ENCODE results near the gene RINL.
"Not testable (repeated sequence)": the region's sequence is repeated elsewhere in the genome, so short reads cannot be mapped to it uniquely, and the experiment has no call there.

The RINL gene

DNA sequence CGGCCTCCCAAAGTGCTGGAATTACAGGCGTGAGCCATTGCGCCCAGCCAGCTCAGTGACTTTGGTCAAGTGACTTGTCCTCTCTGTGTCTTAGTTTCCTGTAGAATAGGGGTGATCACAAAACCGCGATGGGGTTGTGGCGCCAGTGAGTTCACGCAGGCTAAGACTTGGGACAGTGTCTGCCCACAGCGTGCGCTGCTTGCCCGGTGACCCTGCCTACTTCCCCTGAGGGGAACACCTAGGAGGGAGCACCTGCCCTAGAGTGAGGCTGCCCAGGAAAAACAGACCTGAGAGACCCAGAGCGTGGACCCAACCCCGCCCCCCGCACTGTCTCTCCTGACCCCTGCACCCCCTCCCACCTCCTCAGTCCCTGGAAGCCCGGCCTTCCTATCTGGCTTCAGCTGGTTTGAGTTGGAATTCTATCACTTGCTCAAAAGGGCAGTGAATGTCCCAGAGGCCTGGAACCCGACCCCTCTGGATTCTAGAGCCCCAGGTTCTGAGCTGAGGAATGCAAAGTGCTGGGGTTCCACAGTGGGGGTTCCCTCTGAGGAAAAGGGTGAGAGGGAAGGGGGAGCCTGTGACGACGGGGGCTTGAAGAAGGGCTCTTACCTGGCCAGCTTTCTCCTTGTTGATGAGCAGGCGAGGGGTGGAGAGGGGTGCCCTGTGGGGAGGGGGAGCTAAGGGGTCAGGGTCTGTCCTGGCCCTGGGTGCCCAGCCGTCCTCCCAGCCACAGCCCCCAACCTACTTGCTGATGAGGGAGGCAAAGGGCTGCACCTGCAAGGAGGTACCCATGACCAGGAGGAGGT, 2.2 kb upstream of the RINL start:
- Histone ChIP-seq H3K27ac (peak overlapping the region in 1 of 21 experiments; percentile 39), H3K4me3 (no peak overlapping the region)

DNA sequence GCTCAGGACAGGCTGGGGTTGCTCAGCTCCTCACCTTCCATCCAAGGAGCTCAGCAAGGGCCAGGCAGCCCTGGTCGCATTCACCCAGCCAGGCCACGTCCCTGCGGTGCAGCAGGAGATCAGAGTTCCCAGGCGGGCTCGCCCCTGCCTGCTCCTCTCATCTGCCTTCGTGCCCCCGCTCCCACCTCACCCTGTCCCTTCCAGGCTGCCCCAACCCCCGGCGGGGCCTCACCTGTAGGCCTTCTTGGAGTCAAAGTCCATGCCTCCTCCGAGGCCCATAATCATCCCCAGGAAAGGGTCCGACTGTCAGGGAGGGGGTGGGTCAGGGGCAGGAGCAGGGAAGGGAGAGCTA, 1.3 kb upstream of the RINL start:
- no peak overlapping the region for H3K4me3 ChIP-seq
- peak overlapping the region in 10 of 21 experiments; percentile 26 to 97 (median 82) for H3K27ac ChIP-seq

DNA sequence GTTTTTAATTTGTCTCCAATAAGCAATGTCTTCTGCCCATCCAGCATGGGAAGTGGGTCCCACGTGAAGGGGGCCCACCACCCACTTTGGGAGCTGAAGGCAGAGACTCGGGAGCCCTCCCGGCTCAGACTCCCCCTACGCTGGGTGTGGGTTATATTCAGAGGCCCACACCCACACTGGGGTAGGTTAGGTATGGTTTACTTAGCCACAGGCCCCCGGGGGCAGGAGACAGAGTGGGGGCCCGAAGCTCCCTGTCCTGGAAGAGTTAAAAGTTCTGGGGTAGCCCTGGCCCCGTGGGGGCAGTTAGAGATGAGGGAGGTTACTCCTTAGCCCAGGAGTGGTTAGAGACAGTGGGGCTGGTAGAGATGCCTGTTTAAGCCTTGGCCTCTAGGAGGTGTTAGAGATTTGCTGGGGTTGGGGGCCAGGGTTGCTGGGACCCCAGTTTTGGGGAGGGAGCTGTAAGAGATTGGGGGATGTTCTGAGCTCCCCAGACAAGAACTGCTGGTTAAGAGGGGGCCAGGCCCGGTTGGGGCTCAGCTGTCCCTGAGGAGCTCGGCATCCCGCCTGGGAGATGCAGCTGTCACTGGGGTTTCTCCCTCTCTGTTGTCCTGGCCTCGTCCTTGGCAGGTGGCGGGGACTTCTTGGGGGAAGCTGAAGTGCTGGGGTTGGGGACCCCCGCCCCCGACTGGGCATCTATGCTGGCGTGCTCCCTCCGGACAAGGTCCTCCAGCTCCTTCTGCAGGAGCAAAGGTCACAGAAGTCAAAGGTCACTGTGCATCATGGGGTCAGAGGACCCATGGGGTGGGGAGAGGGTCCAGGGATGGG, 712 bp upstream of the RINL start:
- Histone ChIP-seq H3K4me3 (no peak overlapping the region), H3K27ac (peak overlapping the region in 20 of 21 experiments; percentile 48 to 97 (median 81))

DNA sequence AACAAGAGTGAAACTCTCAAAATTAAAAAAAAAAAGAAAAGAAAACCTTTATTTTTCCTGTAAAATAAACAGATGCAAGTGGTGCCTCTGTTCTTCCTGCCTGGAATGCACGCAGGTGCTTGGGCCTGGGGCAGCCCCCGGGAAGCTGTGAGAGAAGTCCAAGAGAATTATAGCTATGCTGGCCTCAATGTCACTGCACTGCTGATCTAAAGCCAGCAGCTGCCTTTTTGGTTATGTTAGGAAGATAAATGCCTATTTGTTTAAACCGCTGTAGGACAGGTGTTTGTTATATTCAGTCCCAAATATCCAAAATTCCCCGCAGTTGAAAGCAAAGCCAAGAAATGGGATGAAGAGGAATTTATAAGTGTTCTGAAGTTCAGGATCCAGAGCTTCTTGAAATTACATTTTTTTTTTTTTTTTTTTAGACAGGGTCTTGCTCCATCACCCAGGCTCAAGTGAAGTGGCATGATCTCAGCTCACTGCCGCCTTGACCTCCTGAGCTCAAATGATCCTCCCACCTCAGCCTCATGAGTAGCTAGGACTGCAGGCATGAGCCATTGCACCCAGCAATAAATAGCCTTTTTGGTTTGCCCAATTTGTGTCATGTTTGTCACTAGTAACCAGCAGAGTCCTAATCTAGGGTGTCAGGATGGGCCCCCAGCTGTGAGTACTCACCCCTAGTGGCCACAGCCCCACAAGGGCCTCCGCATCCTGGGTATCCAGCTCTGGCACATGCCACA, 2.2 kb downstream of the RINL start:
- Histone ChIP-seq H3K4me3 (no peak overlapping the region), H3K27ac (no peak overlapping the region)

DNA sequence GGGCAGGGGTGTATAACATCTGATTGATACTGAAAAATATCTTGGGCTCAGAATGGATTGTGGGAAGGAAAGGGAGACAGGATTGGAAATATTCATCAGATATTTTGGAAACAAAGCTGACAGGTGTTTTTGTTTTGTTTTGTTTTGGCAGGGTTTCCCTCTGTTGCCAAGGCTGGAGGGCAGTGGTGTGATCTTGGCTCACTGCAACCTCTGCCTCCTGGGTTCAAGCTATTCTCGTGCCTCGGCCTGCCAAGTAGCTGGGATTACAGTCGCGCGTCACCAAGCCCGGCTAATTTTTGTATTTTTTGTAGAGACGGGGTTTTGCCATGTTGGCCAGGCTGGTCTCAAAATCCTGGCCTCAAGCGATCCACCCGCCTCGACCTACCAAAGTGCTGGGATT, 4.7 kb downstream of the RINL start:
- peak overlapping the region in 4 of 21 experiments; percentile 11 to 57 (median 34) for H3K27ac ChIP-seq

DNA sequence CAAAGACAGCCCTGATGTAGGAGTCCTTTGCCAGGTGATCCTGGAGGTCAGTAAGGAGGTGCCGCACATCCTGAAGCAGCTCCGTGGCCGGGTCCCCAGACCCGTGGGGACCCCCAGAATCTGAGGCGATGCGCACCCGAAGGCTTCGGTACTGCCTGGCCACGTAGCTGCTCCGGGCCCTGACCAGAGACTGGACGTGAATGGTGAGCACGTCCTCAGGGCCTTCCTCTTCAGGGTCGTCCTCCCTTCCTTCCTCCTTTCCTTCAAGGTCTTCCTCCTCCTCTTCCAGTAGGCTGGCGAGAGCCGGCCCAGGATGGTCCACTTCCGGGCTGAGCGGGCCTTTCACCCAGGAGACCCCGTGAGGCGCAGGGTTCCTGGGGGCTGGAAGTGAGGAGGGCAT, 7.5 kb downstream of the RINL start:
- H3K27ac ChIP-seq, result peak overlapping the region in 7 of 21 experiments; percentile 55 to 85 (median 78)

More for the DNA sequence above, 4.7 kb downstream of the RINL start:
- not testable (repeated sequence) for H3K4me3 ChIP-seq

DNA sequence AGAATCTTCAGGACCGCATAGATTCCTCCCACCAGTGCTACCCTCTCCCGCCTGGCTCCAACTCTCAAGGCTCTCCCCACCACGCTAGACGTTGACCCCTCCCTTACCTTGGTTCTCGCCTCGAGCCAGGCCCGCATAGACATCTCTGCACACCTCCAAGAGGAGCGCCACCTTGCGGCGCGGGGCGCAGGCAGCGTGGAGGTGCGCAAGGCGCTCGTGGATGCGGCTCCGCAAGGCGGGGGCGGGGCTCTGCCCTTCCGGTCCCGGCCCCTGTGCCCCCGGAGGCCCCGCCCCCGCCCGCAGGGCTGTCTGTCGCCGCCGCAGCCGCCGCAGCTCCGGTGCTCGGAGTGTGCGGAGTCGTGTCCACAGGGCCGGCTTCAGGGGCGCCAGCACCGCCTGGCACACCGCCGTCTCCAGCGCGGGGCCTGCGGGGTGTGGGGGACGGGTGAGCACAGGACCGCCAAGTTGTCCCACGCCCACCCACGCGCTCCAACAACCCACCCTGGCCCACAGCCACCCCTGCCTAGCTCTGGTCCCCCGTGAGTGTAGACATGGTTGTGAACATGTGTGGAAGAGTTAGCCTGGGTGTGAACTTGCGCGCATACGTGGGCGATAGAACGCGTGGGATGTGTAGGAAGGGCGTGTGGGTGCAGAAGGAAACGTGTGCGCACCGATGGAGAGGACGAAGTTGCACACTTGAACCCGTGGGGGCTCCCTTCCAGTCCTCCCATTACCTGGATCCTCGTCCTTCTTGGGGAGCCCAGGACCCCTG, 8.1 kb downstream of the RINL start:
- H3K27ac ChIP-seq, result peak overlapping the region in 17 of 21 experiments; percentile 9 to 85 (median 63)
- H3K4me3 ChIP-seq, result peak overlapping the region; percentile 14 to 52 (median 32)

More for the DNA sequence above, 7.5 kb downstream of the RINL start:
- H3K4me3 ChIP-seq, result peak overlapping the region in 1 of 7 experiments; percentile 32

DNA sequence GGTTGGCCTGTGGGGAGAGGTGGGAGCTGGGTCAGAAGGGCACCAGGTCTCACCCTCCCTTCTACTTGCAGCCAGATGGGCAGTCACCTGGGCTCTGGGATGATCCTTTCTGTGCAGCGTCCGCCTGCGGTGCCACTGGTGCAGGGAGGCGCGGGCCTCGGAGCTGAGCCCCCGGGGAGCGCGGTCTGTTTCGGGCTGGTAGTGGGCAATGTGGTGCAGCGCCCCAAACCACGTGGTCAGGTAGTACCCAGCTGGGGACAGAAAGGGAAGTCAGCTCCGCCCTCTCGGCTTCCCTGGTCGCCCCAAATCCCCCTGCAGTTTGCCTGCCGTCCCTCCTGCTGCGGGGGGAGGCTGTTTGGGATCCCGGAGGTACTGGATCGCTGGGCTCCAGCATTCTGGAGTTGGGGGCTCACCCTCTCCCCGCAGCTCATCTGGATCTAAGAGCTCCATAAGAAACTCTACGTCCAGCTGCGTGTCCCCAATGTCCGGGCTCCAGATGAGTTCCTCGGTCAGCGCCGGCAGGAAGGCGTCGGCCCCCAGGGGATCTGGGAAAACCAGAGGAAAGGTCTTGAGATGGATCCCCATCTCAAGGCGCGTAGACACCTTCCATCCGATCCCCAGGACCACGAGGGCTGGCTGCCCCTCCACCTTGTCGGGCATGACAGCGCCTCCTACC, 8.8 kb downstream of the RINL start:
- peak overlapping the region; percentile 14 to 52 (median 32) for H3K4me3 ChIP-seq

DNA sequence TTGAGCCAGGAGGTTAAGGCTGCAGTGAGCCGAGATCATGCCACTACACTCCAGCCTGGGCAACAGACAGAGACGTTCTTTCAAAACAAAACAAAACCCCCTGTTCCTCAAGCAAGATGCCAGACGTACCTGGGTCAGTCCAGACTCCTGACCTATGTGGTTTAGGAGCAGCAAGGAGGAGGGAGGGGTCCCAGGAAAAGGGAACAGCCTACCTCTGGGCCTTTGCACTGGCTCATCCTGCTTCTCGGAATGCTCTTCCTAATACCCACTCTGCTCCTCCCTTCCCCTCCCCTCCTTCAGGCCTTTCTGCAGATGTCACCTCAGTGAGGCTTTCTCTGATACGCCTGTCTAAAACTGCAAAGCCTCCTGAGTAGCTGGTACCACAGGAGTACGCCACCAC, 9.5 kb downstream of the RINL start:
- H3K4me3 ChIP-seq, result no peak overlapping the region
- peak overlapping the region in 5 of 21 experiments; percentile 67 to 85 (median 79) for H3K27ac ChIP-seq

More for the DNA sequence above, 8.8 kb downstream of the RINL start:
- H3K27ac ChIP-seq, result peak overlapping the region in 16 of 21 experiments; percentile 9 to 85 (median 59)

DNA sequence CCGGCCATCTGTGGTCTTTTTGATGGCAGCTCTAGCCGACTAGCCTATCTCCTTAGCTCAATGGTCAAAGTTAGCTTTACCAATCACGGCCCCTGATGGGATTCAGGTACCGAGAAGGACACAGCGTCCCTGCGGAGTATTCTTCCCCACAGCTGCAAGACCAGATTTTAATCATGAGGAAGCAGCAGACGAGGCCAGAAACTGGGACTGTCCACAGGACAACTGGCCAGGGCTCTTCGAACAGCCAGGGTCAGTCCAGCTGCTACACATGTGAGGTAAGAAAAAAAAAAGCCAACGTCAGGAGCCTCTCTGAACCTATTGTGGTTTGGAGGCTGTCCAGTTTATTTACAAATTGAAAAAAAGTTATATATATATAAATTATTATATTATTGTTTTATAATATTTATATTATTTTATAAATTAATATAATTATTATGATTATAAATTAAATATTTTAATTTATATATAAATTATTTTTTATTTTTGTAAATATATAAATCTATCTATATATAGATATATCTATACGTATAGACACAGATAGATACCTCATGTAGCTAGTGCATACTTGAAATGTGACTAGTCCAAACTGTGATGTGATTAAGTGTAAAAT, 10.8 kb downstream of the RINL start:
- Histone ChIP-seq H3K4me3 (no peak overlapping the region), H3K27ac (no peak overlapping the region)

DNA sequence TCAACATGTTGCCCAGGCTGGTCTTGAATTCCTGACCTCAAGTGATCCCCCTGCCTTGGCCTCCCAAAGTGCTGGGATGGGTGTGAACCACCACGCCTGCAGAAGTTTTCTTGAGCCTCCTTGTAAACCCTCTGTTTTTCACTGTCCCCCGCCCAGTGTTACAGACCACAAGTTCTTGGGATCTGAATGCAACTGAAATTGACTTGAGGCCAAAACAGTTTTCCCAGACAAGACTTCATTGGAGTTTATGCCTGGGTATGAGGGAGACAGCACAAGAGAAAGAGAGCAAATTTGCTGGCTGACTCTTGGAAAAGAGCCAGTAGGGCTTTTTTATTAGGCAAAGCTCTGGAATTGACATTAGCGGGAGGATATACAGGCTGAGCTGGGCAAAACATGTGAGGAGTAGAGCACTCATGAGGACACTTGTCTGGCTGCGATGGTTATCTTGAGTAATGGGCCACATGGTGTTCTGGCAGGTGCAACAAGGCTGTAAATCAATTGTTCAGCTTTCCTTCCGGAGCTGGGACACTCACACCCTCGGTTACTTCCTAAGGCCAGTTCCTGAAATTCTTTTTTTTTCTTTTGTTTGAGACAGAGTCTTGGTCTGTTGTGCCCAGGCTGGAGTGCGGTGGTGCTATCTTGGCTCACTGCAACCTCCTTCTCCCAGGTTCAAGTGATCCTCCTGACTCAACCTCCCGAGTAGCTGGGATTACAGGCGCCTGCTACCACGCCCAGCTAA, 15.6 kb downstream of the RINL start:
- H3K27ac ChIP-seq, result peak overlapping the region in 11 of 21 experiments; percentile 21 to 74 (median 42)
- H3K4me3 ChIP-seq, result no peak overlapping the region

DNA sequence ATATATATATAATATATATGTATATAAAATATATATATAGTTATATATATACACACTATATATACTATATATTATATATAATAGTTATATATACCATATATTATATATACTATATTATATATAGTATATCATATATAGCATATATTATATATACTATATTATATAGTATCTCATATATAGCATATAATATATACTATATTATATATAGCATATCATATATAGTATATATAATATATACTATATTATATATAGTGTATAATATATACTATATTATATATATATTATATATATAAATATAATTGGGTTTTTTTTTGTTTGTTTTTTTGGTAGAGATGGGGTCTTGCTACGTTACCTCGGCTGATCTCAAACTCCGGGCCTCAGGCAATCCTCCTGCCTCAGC, 16.7 kb downstream of the RINL start:
- Histone ChIP-seq H3K27ac (no peak overlapping the region), H3K4me3 (no peak overlapping the region)

DNA sequence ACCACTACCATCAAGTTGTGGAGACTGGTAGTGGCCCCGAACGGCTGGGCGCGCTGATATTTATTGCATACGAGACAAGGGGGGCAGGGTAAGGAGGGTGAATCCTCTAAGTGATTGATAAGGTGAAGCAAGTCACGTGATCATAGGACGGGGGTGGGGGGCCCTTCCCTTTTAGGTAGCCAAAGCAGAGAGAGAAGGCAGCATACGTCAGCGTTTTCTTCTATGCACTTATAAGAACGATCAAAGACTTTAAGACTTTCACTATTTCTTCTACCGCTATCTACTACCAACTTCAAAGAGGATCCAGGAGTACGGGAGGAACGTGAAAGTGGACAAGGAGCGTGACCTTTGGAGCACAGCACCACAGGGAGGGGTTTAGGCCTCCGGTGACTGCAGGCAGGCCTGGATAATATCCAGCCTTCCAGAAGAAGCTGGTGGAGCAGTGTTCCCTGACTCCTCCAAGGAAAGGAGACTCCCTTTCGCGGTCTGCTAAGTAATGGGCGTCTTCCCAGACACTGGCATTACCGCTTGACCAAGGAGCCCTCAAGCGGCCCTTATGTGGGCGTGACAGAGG, 18.4 kb downstream of the RINL start:
- H3K4me3 ChIP-seq, H3K27ac ChIP-seq: not testable (repeated sequence)

DNA sequence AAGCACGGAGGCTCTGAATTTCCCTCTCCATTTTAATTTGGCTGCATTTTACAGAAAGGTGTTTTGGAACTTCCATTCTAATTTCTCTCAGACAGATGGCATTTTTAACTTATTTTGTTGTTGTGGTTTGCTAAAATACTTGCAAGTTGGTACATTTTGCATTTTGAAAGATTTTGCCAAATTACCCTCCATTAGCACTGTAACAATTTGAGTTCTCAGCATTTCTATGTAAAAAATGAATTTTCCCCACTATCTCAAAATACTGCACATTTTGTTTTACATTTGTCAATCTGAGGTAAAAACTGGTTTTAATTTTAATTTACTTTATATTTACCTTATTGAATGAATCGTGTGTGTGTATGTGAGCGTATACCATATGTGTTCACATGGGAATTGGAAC, 21.3 kb downstream of the RINL start:
- Histone ChIP-seq H3K4me3 (no peak overlapping the region), H3K27ac (peak overlapping the region in 6 of 21 experiments; percentile 9 to 76 (median 35))

DNA sequence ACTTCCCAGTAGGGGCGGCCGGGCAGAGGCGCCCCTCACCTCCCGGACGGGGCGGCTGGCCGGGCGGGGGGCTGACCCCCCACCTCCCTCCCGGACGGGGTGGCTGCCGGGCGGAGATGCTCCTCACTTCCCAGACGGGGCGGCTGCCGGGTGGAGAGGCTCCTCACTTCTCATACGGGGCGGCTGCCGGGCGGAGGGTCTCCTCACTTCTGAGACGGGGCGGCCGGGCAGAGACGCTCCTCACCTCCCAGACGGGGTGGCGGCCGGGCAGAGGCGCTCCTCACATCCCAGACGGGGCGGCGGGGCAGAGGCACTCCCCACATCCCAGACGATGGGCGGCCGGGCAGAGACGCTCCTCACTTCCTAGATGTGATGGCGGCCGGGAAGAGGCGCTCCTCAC, 22.3 kb downstream of the RINL start:
- peak overlapping the region in 1 of 21 experiments; percentile 57 for H3K27ac ChIP-seq
- H3K4me3 ChIP-seq, result peak overlapping the region in 1 of 7 experiments; percentile 24

DNA sequence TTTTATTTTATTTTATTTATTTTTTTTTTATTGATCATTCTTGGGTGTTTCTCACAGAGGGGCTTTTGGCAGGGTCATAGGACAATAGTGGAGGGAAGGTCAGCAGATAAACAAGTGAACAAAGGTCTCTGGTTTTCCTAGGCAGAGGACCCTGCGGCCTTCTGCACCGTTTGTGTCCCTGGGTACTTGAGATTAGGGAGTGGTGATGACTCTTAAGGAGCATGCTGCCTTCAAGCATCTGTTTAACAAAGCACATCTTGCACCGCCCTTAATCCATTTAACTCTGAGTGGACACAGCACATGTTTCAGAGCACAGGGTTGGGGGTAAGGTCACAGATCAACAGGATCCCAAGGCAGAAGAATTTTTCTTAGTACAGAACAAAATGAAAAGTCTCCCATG, 23.1 kb downstream of the RINL start:
- H3K4me3 ChIP-seq, H3K27ac ChIP-seq: not testable (repeated sequence)

DNA sequence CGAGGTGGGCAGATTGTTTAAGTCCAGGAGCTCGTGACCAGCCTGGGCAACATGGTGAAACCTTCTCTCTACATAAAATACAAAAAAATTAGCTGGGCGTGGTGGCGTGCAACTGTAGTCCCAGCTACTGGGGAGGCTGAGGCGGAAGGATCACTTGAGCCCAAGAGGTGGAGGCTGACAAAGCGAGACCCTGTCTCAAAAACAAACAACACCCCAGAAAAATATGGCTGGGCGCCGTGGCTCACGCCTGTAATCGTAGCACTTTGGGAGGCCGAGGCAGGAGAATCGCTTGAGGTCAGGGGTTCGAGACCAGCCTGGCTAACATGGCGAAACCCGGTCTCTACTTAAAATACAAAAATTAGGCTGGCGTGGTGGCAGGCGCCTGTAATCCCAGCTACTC, 24.9 kb downstream of the RINL start:
- Histone ChIP-seq H3K27ac (peak overlapping the region in 11 of 21 experiments; percentile 98 to 100 (median 99)), H3K4me3 (peak overlapping the region in 4 of 7 experiments; percentile 62 to 80 (median 74))

Measured in skin epidermis (tissue), 12 donors.